Myocyte (in vitro differentiated cells): ENCODE data around the gene PANK2. TPM values are rescaled to one million over a fixed set of nuclear protein-coding genes. Genes with fewer than 3 reads are reported as not detected.
"Not testable (repeated sequence)": the region's sequence is repeated elsewhere in the genome, so short reads cannot be mapped to it uniquely, and the experiment has no call there.

Experiments
- DNase-seq: peaks from one replicate; pipeline ENCODE4 v3.0.0-alpha.2; 2012; ENCODE audit warnings: low read depth
- polyA plus RNA-seq: library from polyadenylated mRNA; unstranded; fragments of >200 nt; gene quantifications from one replicate; pipeline ENCODE4 v1.2.1, GENCODE V29; 2012; ENCODE audit warnings: missing spikeins
- total RNA-seq: library from RNA; depleted of rRNA; stranded (reverse); fragments of >200 nt; gene quantifications from 2 replicates; pipeline ENCODE4 v1.2.3, GENCODE V29; 2014

PANK2 gene
- 31.6 and 37.7 TPM in 2 replicates for total RNA-seq
- 33.4 TPM for polyA plus RNA-seq

- DNase-seq: peak; percentile 100
These were observed at the start of gene PANK2 for GRCh38 chr20:3888622-3889488. TSS of gene PANK2 (plus strand) at chr20:3889387.

DNA sequence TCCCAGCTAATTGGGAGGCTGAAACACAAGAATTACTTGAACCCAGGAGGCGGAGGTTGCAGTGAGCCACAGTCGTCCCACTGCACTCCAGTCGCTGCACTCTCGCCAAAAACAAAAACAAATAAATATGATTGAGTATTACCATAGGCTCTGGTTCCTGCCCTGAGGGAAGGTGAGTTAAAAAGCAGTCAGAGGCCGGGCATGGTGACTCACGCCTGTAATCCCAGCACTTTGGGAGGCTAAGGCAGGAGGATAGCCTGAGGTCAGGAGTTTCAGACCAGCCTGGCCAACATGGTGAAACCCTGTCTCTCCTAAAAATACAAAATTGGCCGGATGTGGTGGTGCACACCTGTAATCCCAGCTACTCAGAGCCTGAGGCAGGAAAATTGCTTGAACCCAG lies 49.0 kb upstream of the PANK2 start:
- DNase-seq: not testable (repeated sequence)

DNA sequence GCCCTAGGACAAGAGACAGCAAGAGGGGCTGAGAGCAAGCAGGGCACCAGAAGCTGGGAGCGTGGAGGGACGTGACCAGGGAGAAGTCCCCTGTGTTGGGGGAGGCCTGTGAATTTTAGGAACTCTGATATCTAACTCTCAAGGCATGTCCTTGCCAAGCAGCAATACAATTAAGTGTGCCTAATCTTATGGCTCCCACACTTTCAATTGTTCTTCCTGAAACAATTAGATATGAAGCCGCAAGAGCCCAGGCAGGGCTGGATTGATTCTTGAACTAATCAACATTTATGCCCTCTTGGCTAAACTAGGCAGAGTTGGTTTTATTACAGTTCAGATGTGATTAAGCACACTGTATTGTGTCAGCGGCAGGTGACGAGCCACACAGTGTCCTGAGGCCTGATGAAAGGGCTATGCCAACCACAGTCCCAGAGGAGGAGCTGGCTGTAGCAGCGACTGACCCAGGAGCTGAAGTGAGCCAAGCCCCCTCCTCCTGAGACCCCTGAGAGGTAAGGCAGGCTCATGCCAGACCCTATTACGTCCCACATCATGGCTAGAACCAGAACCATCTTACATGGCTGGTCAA lies 46.7 kb upstream of the PANK2 start:
- DNase-seq: peak; percentile 43

GRCh38 chr20:3843490-3843889 lies 45.7 kb upstream of the PANK2 start:
- peak; percentile 54 for DNase-seq

- DNase-seq: not testable (repeated sequence)
These were observed 45.1 kb upstream of the PANK2 start for GRCh38 chr20:3843990-3844619.

DNA sequence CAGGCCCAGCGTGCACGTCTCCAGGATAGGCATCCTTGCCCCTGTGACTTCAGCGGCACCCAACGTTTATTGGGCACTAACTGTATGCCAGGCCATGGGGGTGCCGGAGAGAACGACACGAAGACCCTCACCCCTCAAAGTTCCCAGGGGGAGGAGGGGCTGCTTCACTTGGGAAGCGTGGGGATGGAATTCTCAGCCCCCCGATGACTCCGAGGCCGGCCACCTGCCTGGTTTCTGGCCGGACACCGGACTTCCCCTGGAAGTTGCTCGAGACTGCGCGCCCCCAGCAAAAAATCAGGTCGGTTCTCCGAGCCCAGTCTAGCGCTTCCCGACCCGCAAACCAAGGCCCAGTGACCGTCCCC lies 42.8 kb upstream of the PANK2 start:
- no peak for DNase-seq

DNA sequence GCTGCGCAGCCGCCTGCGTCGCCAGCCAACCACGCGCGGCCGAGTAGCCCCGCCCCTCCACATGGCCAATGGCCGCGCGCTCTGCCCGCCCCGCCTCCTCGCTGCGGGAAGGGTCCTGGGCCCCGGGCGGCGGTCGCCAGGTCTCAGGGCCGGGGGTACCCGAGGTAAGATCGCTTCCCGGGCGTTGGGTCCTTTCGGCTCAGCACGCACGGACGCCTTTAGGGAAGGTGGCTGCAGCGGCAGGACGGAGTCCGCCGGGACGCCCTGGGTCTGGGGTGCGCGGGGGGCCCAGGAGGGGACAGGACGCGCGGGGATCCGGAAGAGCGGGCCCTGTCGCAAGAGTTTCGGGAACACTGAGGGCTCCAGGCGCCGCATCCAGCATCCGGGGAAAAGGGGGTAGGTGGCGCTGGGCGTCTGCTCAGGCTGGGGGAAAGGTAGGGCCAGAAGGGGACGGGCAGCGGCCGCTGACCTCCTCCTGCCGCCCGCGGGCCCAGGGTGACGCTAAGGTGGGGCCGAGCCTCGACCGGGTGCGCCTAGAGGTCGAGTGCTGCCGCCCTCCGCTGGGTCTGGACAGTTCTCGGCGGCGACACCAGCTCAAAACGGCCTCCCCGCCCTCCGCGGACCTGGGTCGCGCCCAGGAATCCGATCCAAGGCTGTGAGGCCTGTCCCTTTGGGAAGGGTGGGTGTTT lies 42.3 kb upstream of the PANK2 start, which contains the start of gene MAVS:
TSS of gene MAVS (plus strand) at position 95 of the 689 bp plus-strand sequence. CDS start 7,791 bp downstream, outside the sequence.
- peak; percentile 84 for DNase-seq

- DNase-seq: no peak
These were observed 41.7 kb upstream of the PANK2 start for GRCh38 chr20:3847429-3847940.

GRCh38 chr20:3848565-3848964 lies 40.6 kb upstream of the PANK2 start:
- no peak for DNase-seq

- DNase-seq: no peak
These were observed 34.7 kb upstream of the PANK2 start for GRCh38 chr20:3854462-3854871.

GRCh38 chr20:3857405-3857804 lies 31.8 kb upstream of the PANK2 start:
- no peak for DNase-seq

- no peak for DNase-seq
These were observed 30.5 kb upstream of the PANK2 start for GRCh38 chr20:3858689-3859088.

- no peak for DNase-seq
These were observed 28.0 kb upstream of the PANK2 start for GRCh38 chr20:3861191-3861590.

DNA sequence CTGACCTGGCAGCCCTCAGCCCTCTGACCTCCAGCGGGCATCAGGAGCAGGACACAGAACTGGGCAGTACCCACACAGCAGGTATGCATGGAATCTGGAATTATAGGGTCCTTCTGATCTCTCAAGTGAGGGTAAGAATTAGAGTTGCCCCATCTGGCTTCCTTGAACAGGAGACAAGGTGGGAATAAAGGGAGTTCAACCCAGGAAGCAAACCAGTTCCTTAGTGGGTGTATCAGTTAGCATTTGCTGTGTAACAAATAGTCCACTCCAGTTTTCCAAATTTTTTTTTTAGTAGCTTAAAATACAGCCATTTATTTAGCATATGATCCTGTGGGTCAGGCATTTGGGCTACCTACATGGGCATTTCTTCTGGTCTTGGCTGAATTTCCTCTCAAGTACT lies 26.9 kb upstream of the PANK2 start:
- DNase-seq: no peak

- peak; percentile 66 for DNase-seq
These were observed 25.9 kb upstream of the PANK2 start for GRCh38 chr20:3863317-3863716.

- no peak for DNase-seq
These were observed 24.7 kb upstream of the PANK2 start for GRCh38 chr20:3864518-3864917.

- DNase-seq: no peak
These were observed 23.9 kb upstream of the PANK2 start for GRCh38 chr20:3865152-3865886.

GRCh38 chr20:3865887-3866407 lies 23.2 kb upstream of the PANK2 start:
- no peak for DNase-seq

DNA sequence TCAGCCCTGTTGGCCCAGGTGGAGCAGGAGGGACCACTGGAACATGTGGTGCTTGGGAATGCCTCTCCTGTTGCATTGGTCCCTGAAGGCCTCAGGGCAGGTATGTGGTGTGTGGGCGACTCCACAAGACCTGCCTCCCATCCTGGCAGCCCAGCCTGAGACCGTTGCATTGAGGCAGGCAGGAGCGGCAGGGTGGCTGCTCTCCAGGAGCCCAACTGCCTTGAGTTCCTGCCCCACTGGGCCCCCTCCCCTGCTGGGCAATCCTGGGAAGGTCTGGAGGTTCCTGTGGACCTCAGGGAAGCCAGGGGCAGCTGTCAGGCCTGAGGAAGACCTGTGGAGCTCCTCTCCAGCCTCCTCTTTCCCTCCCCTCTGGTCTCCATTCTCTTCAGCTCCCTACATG lies 22.7 kb upstream of the PANK2 start:
- no peak for DNase-seq

- no peak for DNase-seq
These were observed 21.4 kb upstream of the PANK2 start for GRCh38 chr20:3867802-3868201.
